T-helper 22 cell (primary cell): ENCODE data around the gene ARF1.

ENCODE experiments used
- DNase-seq: peaks from one replicate; pipeline ENCODE4 v3.0.0-alpha.2; 2020; ENCODE audit warnings: low read depth

ARF1 gene

DNA sequence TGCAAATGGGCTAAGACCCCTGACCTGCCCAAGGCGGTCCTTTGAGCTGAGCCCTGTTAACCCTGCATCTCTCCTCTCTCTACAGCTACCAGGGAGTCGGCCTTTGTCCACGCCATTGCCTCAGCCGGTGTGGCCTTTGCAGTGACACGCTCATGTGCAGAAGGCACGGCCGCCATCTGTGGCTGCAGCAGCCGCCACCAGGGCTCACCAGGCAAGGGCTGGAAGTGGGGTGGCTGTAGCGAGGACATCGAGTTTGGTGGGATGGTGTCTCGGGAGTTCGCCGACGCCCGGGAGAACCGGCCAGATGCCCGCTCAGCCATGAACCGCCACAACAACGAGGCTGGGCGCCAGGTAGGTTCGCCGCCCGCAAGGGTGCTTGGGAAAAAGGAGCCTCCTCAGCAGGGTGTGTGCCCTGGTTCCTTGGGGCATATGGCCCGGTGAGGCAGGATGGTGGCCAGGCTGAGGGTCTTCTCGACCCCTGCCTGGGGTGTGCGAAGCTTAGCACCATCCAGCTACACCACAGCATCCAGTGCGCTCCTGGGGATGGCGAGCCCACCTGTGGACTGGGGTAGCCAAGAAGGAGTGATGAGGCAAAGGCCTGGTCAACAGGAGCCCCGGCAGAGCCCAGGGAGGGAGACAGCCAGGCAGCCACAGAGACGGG lies 31.8 kb upstream of the ARF1 start:
- no peak for DNase-seq

GRCh38 chr1:228058172-228058948 lies 24.1 kb upstream of the ARF1 start:
- no peak for DNase-seq

DNA sequence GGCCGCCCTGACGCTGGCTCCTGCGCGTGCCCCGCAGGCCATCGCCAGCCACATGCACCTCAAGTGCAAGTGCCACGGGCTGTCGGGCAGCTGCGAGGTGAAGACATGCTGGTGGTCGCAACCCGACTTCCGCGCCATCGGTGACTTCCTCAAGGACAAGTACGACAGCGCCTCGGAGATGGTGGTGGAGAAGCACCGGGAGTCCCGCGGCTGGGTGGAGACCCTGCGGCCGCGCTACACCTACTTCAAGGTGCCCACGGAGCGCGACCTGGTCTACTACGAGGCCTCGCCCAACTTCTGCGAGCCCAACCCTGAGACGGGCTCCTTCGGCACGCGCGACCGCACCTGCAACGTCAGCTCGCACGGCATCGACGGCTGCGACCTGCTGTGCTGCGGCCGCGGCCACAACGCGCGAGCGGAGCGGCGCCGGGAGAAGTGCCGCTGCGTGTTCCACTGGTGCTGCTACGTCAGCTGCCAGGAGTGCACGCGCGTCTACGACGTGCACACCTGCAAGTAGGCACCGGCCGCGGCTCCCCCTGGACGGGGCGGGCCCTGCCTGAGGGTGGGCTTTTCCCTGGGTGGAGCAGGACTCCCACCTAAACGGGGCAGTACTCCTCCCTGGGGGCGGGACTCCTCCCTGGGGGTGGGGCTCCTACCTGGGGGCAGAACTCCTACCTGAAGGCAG lies 23.4 kb upstream of the ARF1 start:
- peak; percentile 71 for DNase-seq

DNA sequence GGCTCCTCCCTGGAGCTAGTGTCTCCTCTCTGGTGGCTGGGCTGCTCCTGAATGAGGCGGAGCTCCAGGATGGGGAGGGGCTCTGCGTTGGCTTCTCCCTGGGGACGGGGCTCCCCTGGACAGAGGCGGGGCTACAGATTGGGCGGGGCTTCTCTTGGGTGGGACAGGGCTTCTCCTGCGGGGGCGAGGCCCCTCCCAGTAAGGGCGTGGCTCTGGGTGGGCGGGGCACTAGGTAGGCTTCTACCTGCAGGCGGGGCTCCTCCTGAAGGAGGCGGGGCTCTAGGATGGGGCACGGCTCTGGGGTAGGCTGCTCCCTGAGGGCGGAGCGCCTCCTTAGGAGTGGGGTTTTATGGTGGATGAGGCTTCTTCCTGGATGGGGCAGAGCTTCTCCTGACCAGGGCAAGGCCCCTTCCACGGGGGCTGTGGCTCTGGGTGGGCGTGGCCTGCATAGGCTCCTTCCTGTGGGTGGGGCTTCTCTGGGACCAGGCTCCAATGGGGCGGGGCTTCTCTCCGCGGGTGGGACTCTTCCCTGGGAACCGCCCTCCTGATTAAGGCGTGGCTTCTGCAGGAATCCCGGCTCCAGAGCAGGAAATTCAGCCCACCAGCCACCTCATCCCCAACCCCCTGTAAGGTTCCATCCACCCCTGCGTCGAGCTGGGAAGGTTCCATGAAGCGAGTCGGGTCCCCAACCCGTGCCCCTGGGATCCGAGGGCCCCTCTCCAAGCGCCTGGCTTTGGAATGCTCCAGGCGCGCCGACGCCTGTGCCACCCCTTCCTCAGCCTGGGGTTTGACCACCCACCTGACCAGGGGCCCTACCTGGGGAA lies 22.7 kb upstream of the ARF1 start:
- DNase-seq = peak; percentile 71

DNA sequence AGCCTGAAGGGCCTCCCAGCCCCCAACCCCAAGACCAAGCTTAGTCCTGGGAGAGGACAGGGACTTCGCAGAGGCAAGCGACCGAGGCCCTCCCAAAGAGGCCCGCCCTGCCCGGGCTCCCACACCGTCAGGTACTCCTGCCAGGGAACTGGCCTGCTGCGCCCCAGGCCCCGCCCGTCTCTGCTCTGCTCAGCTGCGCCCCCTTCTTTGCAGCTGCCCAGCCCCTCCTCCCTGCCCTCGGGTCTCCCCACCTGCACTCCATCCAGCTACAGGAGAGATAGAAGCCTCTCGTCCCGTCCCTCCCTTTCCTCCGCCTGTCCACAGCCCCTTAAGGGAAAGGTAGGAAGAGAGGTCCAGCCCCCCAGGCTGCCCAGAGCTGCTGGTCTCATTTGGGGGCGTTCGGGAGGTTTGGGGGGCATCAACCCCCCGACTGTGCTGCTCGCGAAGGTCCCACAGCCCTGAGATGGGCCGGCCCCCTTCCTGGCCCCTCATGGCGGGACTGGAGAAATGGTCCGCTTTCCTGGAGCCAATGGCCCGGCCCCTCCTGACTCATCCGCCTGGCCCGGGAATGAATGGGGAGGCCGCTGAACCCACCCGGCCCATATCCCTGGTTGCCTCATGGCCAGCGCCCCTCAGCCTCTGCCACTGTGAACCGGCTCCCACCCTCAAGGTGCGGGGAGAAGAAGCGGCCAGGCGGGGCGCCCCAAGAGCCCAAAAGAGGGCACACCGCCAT lies 21.9 kb upstream of the ARF1 start:
- no peak for DNase-seq

DNA sequence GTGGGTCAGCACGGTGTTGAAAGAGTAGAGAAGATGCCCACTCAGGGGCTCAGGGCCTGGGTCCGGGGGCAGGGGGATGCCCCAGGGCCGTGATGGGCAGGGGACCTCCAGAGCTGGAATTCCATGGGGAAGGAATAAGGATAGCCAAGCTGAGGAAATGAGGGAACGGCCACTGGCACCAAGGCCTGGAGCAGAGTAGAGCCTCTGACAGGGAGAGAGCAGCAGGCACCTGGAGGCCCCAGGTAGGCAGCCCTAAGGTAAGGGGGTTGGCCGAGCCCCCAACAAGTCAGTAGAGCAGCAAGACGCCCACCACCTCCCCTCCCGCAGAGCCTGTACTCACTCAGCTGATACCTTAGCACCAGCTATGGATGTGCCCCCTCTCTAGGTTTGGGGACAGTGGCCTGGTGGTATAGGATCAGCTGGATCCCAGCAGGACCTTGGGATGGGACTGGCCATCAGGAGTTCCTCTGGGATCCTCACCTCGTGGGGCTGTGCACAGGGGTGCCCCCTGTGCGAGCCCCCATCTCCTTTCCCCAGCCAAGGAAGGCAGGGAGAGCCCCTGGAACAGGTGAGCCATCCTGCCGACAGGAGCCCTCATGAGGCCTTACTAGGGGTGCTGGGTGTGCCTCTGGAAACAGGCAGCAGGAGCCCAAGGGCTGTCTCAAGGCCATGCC lies 21.0 kb upstream of the ARF1 start:
- no peak for DNase-seq

DNA sequence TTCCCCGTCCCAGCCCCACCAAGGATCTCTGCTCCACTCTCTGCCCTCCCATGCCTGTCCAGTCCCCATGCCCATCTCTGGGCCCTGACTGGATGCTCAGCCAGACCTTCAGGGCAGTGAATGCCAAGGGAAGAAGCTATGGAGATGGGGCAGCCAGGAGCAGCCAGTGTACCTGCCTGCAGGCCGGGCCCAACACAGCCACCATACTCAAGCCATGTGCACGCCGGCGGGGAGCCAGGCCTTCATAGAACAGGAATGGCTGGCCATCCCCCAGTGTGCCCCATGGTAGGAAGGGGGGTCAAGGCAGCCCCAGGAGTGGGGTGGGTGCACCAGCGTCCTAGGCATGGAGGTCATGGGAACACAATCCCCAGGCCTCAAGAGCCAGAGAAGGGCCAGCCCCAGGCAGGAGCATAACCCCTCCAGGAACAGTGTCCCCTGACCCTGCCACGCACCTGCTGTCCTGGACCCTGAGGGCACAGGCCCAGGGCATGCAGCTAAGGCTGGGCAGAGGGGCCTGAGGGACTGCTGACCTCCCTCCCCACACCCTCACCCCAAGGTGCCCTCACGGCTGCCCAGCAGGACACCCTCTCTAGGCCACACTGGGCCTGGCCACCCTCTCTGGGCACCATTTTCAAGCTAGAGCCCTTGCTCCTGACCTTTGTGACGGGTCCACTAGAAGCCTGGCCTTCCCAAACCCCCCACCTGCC lies 20.3 kb upstream of the ARF1 start:
- DNase-seq = no peak

GRCh38 chr1:228062812-228063211 lies 19.7 kb upstream of the ARF1 start:
- no peak for DNase-seq

DNA sequence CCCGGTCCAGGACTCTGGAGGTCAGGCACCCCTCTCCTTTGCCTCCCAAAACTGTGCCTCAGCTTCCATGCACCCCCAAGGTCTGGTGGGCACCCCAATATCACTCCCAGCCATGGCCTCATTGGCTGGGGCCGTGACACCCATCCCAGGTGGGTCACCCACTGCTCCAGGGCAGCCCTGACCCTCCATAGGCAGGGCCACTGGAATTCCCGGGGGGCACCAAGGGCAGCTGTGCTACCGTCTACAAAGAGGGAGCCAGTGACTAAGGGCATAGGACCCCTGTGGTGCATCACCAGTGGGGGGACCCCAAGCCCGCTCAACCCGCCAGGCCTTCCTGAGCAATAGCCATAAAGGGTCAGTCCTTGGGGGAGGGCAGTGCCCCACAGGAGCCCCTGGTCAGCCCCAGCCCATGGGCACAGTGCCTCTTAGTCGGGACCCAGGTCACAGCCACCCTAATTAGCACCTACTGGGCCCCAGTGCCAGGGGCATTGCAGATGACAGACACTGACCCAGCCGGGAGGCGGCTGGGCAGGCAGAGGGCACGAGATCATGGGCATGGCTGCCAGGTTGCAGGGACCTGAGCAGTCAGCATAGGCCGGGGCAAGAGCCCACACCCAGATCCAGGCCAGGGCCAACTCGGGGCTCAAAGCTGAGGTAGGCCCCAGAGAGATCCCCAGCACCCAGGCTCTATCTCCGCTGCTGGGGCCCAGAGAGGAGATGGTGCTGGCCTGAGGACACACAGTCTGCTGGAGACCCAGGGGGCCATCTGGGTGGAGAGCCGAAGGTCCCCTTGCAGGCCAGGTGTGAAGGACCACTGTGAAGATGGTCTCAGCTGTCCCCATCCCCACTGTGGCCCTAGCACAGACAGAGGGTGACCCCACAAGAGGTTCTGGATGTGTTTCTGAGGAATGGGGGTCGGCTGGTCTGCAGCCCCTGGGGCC lies 19.0 kb upstream of the ARF1 start:
- DNase-seq = no peak

GRCh38 chr1:228064296-228064695 lies 18.2 kb upstream of the ARF1 start:
- DNase-seq = no peak

- no peak for DNase-seq
Observed at GRCh38 chr1:228064741-228065542, 17.6 kb upstream of the ARF1 start.

GRCh38 chr1:228065543-228066347 lies 16.8 kb upstream of the ARF1 start:
- DNase-seq = no peak

GRCh38 chr1:228066416-228066815 lies 16.1 kb upstream of the ARF1 start:
- no peak for DNase-seq

DNA sequence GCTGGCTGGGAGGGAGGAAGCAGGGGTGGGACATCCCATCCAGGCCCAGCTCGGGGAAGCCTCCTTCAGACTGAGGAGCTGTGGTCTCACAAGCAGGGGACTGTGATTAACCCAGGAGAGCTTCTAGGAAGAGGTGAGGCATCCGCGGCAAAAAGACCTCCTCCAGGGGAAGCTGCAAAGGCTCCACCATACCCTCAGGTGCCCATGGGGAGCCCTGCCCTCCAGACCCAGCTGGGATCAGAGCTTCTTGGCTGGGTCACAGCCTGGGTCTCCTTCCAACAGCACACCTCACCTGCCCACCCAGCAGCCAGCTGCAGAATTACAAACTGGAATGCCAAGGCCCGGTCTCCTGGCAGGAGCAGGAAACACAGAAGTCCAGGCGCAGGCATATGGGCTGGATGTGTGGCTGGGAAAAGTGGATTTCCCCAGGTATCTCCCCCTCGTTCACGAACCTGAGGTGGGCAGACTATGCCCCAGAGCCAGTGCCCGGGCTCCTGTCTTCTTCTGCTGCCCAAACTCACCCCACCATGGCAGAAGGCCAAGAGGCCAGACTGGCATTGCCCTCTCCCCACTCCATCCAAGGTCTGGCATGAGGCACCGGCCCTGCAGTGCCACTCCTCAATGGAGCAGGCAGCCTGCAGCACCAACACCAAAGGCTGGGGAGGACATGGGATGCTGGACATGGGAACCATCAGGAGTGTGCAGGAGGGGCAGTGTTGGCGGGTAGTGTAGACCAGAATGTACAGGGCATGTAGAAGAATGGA lies 15.4 kb upstream of the ARF1 start:
- no peak for DNase-seq

GRCh38 chr1:228068359-228068758 lies 14.1 kb upstream of the ARF1 start:
- no peak for DNase-seq

DNA sequence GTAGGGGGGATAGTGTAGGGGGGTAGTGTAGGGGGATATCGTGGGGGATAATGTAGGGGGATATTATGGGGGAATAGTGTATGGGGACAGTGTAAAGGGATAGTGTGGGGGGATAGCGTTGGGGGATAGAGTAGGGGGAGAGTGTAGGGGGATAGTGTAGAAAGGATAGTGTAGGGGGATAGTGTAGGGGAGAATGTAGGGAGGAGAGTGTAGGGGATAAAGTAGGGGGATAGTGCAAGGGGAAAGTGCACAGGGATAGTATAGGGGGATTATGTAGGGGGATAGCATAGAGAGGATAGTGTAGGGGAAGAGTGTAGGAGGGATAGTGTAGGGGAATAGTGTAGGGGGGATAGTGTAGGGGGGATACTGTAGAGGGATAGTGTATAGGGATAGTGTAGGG lies 12.3 kb upstream of the ARF1 start:
- DNase-seq = no peak

DNA sequence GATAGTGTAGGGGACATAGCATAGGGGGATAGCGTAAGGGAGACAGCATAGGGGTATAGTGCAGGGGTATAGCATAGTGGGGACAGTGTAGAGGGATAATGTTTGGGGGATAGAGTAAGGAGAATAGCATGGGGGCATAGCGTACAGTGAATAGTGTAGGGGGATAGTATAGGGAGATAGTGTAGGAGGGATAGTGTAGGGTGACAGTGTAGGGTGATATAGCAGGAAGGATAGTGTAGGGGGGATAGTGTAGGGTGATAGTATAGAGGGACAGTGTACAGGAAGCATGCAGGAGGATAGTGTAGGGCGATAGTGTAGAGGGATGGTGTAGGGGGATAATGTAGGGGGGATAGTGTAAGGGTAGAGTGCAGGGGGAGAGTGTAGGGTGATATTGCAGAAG lies 11.7 kb upstream of the ARF1 start:
- DNase-seq = no peak
